H1 (cell line): ENCODE measurements around the gene SLFNL1. TPM values are rescaled to one million over a fixed set of nuclear protein-coding genes. Genes with fewer than 3 reads are reported as not detected.

Experiments used
- CTCF ChIA-PET: fragments of 300-600 bp; sonication (Branson Sonifier 250); formaldehyde crosslinking; loops from one replicate; lab custom pipeline; 2021; ENCODE audit not compliant: partially characterized antibody; lab: Charles Lee
- POLR2A ChIA-PET: fragments of 300-600 bp; sonication (Branson Sonifier 250); formaldehyde crosslinking; loops from one replicate; lab custom pipeline; 2021; ENCODE audit warnings: inconsistent platforms; ENCODE audit not compliant: partially characterized antibody; lab: Charles Lee
- DNase-seq, 2 experiments: peaks; one replicate each; pipeline versions ENCODE4 v3.0.0 to v3.0.0-alpha.2; 2010 to 2022; ENCODE audit warnings: low spot score in 2 of 2, low read depth in 1 of 2, mixed read lengths in 1 of 2
- FAIRE-seq: peaks from 2 replicates; lab custom pipeline; 2011; peaks lifted over from hg19 to GRCh38; lab: Jason Lieb, UNC
- H2AFZ ChIP-seq: 2 replicates; pipeline ENCODE4 v1.8.1; 2012; ENCODE audit warnings: low read length, inconsistent platforms
- H2AK5ac ChIP-seq: 2 replicates; pipeline ENCODE4 v1.6.1; 2013; ENCODE audit warnings: low read depth, low read length
- H2BK120ac ChIP-seq: replicated peaks from 2 replicates; pipeline ENCODE3; 2013; ENCODE audit warnings: low read depth, low read length, inconsistent platforms
- H2BK12ac ChIP-seq: 2 replicates; pipeline ENCODE4 v1.6.1; 2013; ENCODE audit warnings: low read depth, low read length
- H2BK15ac ChIP-seq: 2 replicates; pipeline ENCODE4 v1.6.1; 2013; ENCODE audit warnings: low read length
- H2BK20ac ChIP-seq: 2 replicates; pipeline ENCODE4 v1.6.1; 2013; ENCODE audit warnings: low read length
- H2BK5ac ChIP-seq: 2 replicates; pipeline ENCODE4 v1.6.1; 2013; ENCODE audit warnings: low read depth, low read length
- H3K14ac ChIP-seq: 2 replicates; pipeline ENCODE4 v1.6.1; 2013; ENCODE audit warnings: inconsistent platforms; ENCODE audit not compliant: insufficient read length
- H3K18ac ChIP-seq: 2 replicates; pipeline ENCODE4 v1.6.1; 2013; ENCODE audit warnings: low read length; ENCODE audit errors: extremely low read depth
- H3K23ac ChIP-seq: 2 replicates; pipeline ENCODE4 v1.6.1; 2013; ENCODE audit warnings: inconsistent platforms; ENCODE audit not compliant: insufficient read length
- H3K23me2 ChIP-seq: 2 replicates; pipeline ENCODE4 v1.6.1; 2013; ENCODE audit warnings: low read depth, low read length
- H3K27ac ChIP-seq: 2 replicates; pipeline ENCODE4 v1.6.1; 2011; ENCODE audit warnings: low read depth, low read length, inconsistent platforms
- H3K27me3 ChIP-seq, 4 experiments: replicated peaks in 1 of 4; 1 replicate in 1 of 4; 2 replicates in 3 of 4; pipeline versions ENCODE4 v1.6.1 to v1.8.1; 2011 to 2013; ENCODE audit warnings: low read length in 3 of 4, mild to moderate bottlenecking in 3 of 4, inconsistent platforms in 2 of 4, mixed read lengths in 2 of 4, moderate library complexity in 1 of 4; ENCODE audit not compliant: control insufficient read depth in 3 of 4, insufficient read depth in 3 of 4; ENCODE audit errors: extremely low read depth in 1 of 4
- H3K36me3 ChIP-seq, 4 experiments: 2 replicates each; pipeline versions ENCODE4 v1.6.1 to v1.8.1; 2011 to 2013; ENCODE audit warnings: mild to moderate bottlenecking in 4 of 4, low read length in 3 of 4, moderate library complexity in 2 of 4, control low read depth in 1 of 4, inconsistent platforms in 1 of 4; ENCODE audit not compliant: insufficient read depth in 4 of 4, control insufficient read depth in 2 of 4
- H3K4ac ChIP-seq: replicated peaks from 2 replicates; pipeline ENCODE3; 2013; ENCODE audit warnings: low read length, low read depth, mixed read lengths, inconsistent platforms; ENCODE audit not compliant: insufficient read length
- H3K4me1 ChIP-seq, 4 experiments: replicated peaks in 1 of 4; 1 replicate in 1 of 4; 2 replicates in 3 of 4; pipeline versions ENCODE4 v1.6.1 to v1.8.1; 2011 to 2013; ENCODE audit warnings: low read length in 3 of 4, inconsistent platforms in 2 of 4, mixed read lengths in 1 of 4; ENCODE audit not compliant: insufficient read depth in 4 of 4, control insufficient read depth in 3 of 4
- H3K4me2 ChIP-seq, 2 experiments: 2 replicates each; pipeline versions ENCODE4 v1.6.1 to v1.8.1; 2011 to 2013; ENCODE audit warnings: low read depth in 2 of 2, low read length in 2 of 2, control low read depth in 1 of 2, inconsistent platforms in 1 of 2, mild to moderate bottlenecking in 1 of 2; ENCODE audit not compliant: insufficient read depth in 1 of 2
- H3K4me3 ChIP-seq, 4 experiments: fragments of 200-600, 300-600 bp in 1 of 4; sonication (generic), shearing (Covaris generic), sonication (Bioruptor Twin) in 1 of 4; 2 replicates each; pipeline versions ENCODE4 v1.5.1 to v1.8.1; 2011 to 2016; ENCODE audit warnings: low read length in 4 of 4, low read depth in 3 of 4, control low read depth in 2 of 4, inconsistent platforms in 2 of 4, mild to moderate bottlenecking in 2 of 4, mixed read lengths in 1 of 4, moderate library complexity in 1 of 4; ENCODE audit not compliant: insufficient read depth in 2 of 4; ENCODE audit errors: extremely low read depth in 1 of 4
- H3K56ac ChIP-seq: replicated peaks from 2 replicates; pipeline ENCODE3; 2013; ENCODE audit warnings: low read depth, mild to moderate bottlenecking, mixed read lengths, low read length, inconsistent platforms; ENCODE audit not compliant: insufficient read length
- H3K79me1 ChIP-seq: 2 replicates; pipeline ENCODE4 v1.6.1; 2013; ENCODE audit warnings: low read depth, low read length, control low read depth
- H3K79me2 ChIP-seq, 2 experiments: 2 replicates each; pipeline versions ENCODE4 v1.6.1 to v1.8.1; 2012 to 2013; ENCODE audit warnings: low read length in 2 of 2, mild to moderate bottlenecking in 2 of 2, inconsistent platforms in 1 of 2; ENCODE audit not compliant: insufficient read depth in 2 of 2, control insufficient read depth in 1 of 2
- H3K9ac ChIP-seq, 4 experiments: replicated peaks in 1 of 4; 1 replicate in 1 of 4; 2 replicates in 3 of 4; pipeline versions ENCODE4 v1.6.1 to v1.8.1; 2011 to 2013; ENCODE audit warnings: low read depth in 3 of 4, low read length in 3 of 4, control low read depth in 2 of 4, mild to moderate bottlenecking in 2 of 4, moderate library complexity in 2 of 4, inconsistent platforms in 1 of 4; ENCODE audit errors: extremely low read depth in 1 of 4
- H3K9me3 ChIP-seq, 2 experiments: 2 replicates each; pipeline versions ENCODE4 v1.6.1 to v1.8.1; 2012 to 2013; ENCODE audit warnings: mild to moderate bottlenecking in 2 of 2, moderate library complexity in 2 of 2, control low read depth in 1 of 2, inconsistent platforms in 1 of 2, low read depth in 1 of 2, low read length in 1 of 2, mixed read lengths in 1 of 2; ENCODE audit not compliant: insufficient read depth in 2 of 2
- H4K20me1 ChIP-seq, 2 experiments: replicated peaks in 1 of 2; 2 replicates each; pipeline versions ENCODE3 to v1.8.1; 2011 to 2013; ENCODE audit warnings: inconsistent platforms in 2 of 2, low read length in 2 of 2, mild to moderate bottlenecking in 1 of 2; ENCODE audit not compliant: insufficient read depth in 2 of 2, control insufficient read depth in 1 of 2
- H4K5ac ChIP-seq: 2 replicates; pipeline ENCODE4 v1.6.1; 2013; ENCODE audit warnings: low read length, low read depth, mixed read lengths, inconsistent platforms; ENCODE audit not compliant: insufficient read length
- H4K8ac ChIP-seq: 2 replicates; pipeline ENCODE4 v1.8.0; 2013; ENCODE audit warnings: mild to moderate bottlenecking, moderate library complexity, low read length, inconsistent platforms; ENCODE audit not compliant: insufficient read depth; ENCODE audit errors: extremely low read depth
- H4K91ac ChIP-seq: replicated peaks from 2 replicates; pipeline ENCODE3; 2013; ENCODE audit warnings: low read length, mixed read lengths, inconsistent platforms; ENCODE audit not compliant: insufficient read length
- BACH1 ChIP-seq: IDR thresholded peaks from 2 replicates; pipeline ENCODE4 v1.6.1; 2012; ENCODE audit warnings: low read length, improper control_type of control experiment
- BRCA1 ChIP-seq: IDR thresholded peaks from 2 replicates; pipeline ENCODE4 v1.6.1; 2012; ENCODE audit warnings: low read depth, low read length, improper control_type of control experiment
- CBX8 ChIP-seq: fragments of 300-800, 300-1000 bp; sonication (generic); IDR thresholded peaks from 2 replicates; pipeline ENCODE4 v1.7.1; 2016; ENCODE audit warnings: low read depth, low read length, borderline replicate concordance
- CHD2 ChIP-seq: IDR thresholded peaks from 2 replicates; pipeline ENCODE4 v1.6.1; 2012; ENCODE audit warnings: low read length, improper control_type of control experiment
- JUN ChIP-seq: IDR thresholded peaks from 2 replicates; pipeline ENCODE4 v1.6.1; 2011; ENCODE audit warnings: low read depth, mild to moderate bottlenecking, improper control_type of control experiment, low read length
- PHF8 ChIP-seq: fragments of 200-600 bp; sonication (generic); conservative IDR thresholded peaks from 2 replicates; pipeline ENCODE4 v1.7.1; 2012; ENCODE audit warnings: low read depth, mild to moderate bottlenecking, inconsistent platforms, low read length, moderate library complexity
- POLR2AphosphoS5 ChIP-seq: IDR thresholded peaks from 2 replicates; pipeline ENCODE4 v1.6.1; 2011; ENCODE audit warnings: low read depth, low read length
- SAP30 ChIP-seq: fragments of 300-600 bp; sonication (generic); IDR thresholded peaks from 2 replicates; pipeline ENCODE4 v1.7.1; 2012; ENCODE audit warnings: low read length, moderate library complexity, mild to moderate bottlenecking, inconsistent platforms; ENCODE audit not compliant: insufficient read depth, insufficient replicate concordance
- TBP ChIP-seq: IDR thresholded peaks from 2 replicates; pipeline ENCODE4 v1.6.1; 2011; ENCODE audit warnings: low read depth, low read length, improper control_type of control experiment
- TCF12 ChIP-seq: IDR thresholded peaks from 2 replicates; pipeline ENCODE4 v1.6.1; 2011; ENCODE audit warnings: low read depth, mild to moderate bottlenecking, low read length
- WGBS, 2 experiments: shearing (Covaris generic) in 1 of 2; methylation state at CpG; one replicate each; pipeline versions ENCODE4 v1.1.6 to v1.1.7; 2013 to 2015; ENCODE audit warnings: low lambda C conversion rate in 2 of 2, mixed read lengths in 2 of 2, inconsistent platforms in 1 of 2, low coverage in 1 of 2, missing lambda C conversion rate in 1 of 2; ENCODE audit not compliant: insufficient replicate concordance in 2 of 2, insufficient coverage in 1 of 2, insufficient read length in 1 of 2; ENCODE audit errors: extremely low coverage in 1 of 2, missing lambda C conversion rate in 1 of 2; 5-methylcytosine and 5-hydroxymethylcytosine counted together
- polyA plus RNA-seq, 7 experiments: library from polyadenylated mRNA; depleted of rRNA in 3 of 7; stranded (reverse) in 5 of 7; unstranded in 2 of 7; fragments of >200 nt in 5 of 7; fragments of 200-250 nt in 2 of 7; gene quantifications; 1 replicate in 5 of 7; 2 replicates in 1 of 7; 4 replicates in 1 of 7; pipeline versions ENCODE4 v1.2.1 to v1.2.3, GENCODE V29; 2011 to 2013; ENCODE audit warnings: missing spikeins in 2 of 7, mixed read lengths in 2 of 7
- total RNA-seq: library from RNA; stranded (reverse); fragmentation: NEBNext Ultra II Directional; extraction: Animal tissue kit (Norgen Biotek cat#: 25700); gene quantifications from 2 replicates; pipeline ENCODE4 v1.2.1, GENCODE V29; 2021

The SLFNL1 gene
- total and polyA plus RNA-seq, 2 of the 8 experiments (the other 6 are each of a cell fraction or from before 2014, with no cell fraction given), result not detected

- no peak for DNase-seq
- no peak overlapping the region for H3K4ac ChIP-seq
- no peak overlapping the region for H3K9ac ChIP-seq
- H2BK5ac ChIP-seq, result no peak overlapping the region
- H3K14ac ChIP-seq, result no peak overlapping the region
- no peaks in the 10 kb centered on the region for H3K79me1 ChIP-seq
- H4K91ac ChIP-seq, result no peak overlapping the region
- H3K23ac ChIP-seq, result no peak overlapping the region
- no peak overlapping the region for H4K5ac ChIP-seq
- H2BK15ac ChIP-seq, result no peak overlapping the region
- no peak overlapping the region for H4K8ac ChIP-seq
- H2AFZ ChIP-seq, result no peak overlapping the region
- ChIA-PET CTCF (interaction anchor here (0.7 kb wide), 1 partner anchor 165 kb away, joined by 3 read pairs; no protein-coding TSS in a partner anchor), POLR2A (no interaction called here)
- no peak for FAIRE-seq
- no peak overlapping the region for H3K4me2 ChIP-seq
- no peak overlapping the region for H3K4me3 ChIP-seq
- no peaks in the 10 kb centered on the region for H4K20me1 ChIP-seq
- H3K27me3 ChIP-seq, result no peaks in the 10 kb centered on the region
- H3K27ac ChIP-seq, result no peak overlapping the region
- H3K18ac ChIP-seq, result no peak overlapping the region
- H3K56ac ChIP-seq, result no peak overlapping the region
- H2BK120ac ChIP-seq, result no peak overlapping the region
- no peaks in the 10 kb centered on the region for H3K79me2 ChIP-seq
- H3K36me3 ChIP-seq, result no peaks in the 10 kb centered on the region
- peaks cover 0 to 3% (median 0%) of the 10 kb centered on the region in 4 experiments; a peak in 3 of 7 replicates for H3K4me1 ChIP-seq
- H3K23me2 ChIP-seq, result no peaks in the 10 kb centered on the region
- H2BK12ac ChIP-seq, result no peak overlapping the region
- H2BK20ac ChIP-seq, result no peak overlapping the region
- no peak overlapping the region for H2AK5ac ChIP-seq
- 89% methylated on average over 6 of the region's 6 CpGs; no CpG with 5 or more reads in 1 of the 2 experiments for WGBS, 2 experiments
- H3K9me3 ChIP-seq, result no peaks in the 10 kb centered on the region
- no peak for TF ChIP-seq JUN
- no peak for TF ChIP-seq CBX8
- no peak for TF ChIP-seq SAP30
- no peak for TF ChIP-seq BACH1
- TF ChIP-seq PHF8, result no peak
- TF ChIP-seq TBP, result no peak
- no peak for TF ChIP-seq POLR2AphosphoS5
- TF ChIP-seq TCF12, result no peak
- no peak for TF ChIP-seq CHD2
- TF ChIP-seq BRCA1, result no peak
These were observed 52.1 kb downstream of the SLFNL1 start for GRCh38 chr1:40969445-40969844.
